GM21529 (cell line): ENCODE measurements around the gene ZSWIM4.
"Not testable (repeated sequence)": the region's sequence is repeated elsewhere in the genome, so short reads cannot be mapped to it uniquely, and the experiment has no call there.

Experiments
- ATAC-seq: cut with Tn5 transposase; IDR thresholded peaks from one replicate; pipeline ENCODE4 v1.9.1; 2021; ENCODE audit not compliant: unreplicated experiment

The ZSWIM4 gene

GRCh38 chr19:13847407-13848339 lies 52.4 kb downstream of the ZSWIM4 start:
- no peak for ATAC-seq

DNA sequence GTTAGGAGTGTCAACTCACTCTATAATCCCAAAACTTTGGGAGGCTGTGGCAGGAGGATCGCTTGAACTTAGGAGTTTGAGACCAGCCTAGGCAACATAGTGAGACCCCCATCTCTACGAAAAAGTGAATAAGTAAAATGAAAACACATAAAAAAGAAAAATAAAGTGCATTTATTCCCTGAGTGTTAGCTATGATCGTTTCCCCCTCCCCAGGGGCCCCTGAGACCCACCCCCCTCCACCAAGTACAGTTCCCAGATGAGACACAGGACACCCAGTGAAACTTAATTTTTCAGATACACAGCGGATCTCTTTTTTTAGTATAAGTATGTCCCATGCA lies 53.1 kb downstream of the ZSWIM4 start:
- no peak for ATAC-seq

- ATAC-seq, result no peak
These were observed 53.8 kb downstream of the ZSWIM4 start for GRCh38 chr19:13848798-13849676.

- ATAC-seq, result no peak
These were observed 55.0 kb downstream of the ZSWIM4 start for GRCh38 chr19:13849991-13850909.

- ATAC-seq, result no peak
These were observed 55.9 kb downstream of the ZSWIM4 start for GRCh38 chr19:13850910-13851733.

DNA sequence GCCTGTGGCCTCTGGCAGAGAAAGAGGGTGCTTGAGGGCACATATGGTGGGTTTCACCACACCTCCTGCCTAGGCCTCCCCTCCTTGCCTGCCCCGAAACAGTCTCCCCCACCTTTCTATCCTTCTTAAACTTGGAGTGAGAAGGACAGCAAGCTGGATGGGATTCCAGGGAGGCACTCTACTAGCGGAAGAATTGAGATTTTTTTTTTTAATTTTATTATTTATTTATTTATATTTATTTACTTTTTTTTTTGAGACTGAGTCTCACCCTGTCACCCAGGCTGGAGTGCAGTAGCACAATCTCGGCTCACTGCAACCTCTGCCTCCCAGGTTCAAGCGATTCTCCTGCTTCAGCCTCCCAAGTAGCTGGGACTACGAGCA lies 56.5 kb downstream of the ZSWIM4 start:
- ATAC-seq, result not testable (repeated sequence)

- not testable (repeated sequence) for ATAC-seq
These were observed 57.0 kb downstream of the ZSWIM4 start for GRCh38 chr19:13852171-13852707.

GRCh38 chr19:13856497-13856896 lies 61.3 kb downstream of the ZSWIM4 start:
- ATAC-seq, result no peak

- no peak for ATAC-seq
These were observed 64.2 kb downstream of the ZSWIM4 start for GRCh38 chr19:13859361-13859880.

DNA sequence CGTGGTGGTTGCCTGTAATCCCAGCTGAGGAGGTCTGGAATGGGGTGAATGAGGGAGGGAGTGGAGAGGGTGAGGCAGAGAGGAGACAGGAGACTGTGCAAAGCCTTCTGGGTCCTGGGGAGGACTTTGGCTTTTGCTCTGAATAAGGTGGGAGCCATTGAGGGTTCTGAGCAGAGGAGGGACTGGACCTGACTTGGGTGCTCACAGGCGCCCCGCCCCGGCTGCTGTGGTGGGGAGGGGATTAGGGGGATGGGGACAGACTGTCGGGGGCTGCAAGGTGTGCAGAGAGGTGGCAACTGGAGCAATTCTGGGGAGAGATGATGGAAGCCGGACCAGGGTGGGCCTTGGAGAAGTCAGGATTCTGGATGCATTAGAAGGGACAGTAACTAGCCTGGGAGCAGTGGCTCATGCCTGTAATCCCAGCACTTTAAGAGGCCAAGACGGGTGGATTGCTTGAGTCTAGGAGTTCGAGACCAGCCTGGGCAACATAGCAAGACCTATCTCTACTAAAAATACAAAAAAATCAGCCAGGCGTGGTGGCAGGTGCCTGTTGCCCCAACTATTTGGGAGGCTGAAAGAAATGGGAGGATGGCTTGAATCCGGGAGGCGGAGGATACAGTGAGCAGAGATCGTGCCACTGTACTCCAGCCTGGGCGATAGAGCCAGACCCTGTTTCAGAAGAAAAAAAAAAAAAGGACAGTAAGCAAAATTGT lies 65.6 kb downstream of the ZSWIM4 start:
- ATAC-seq, result no peak

DNA sequence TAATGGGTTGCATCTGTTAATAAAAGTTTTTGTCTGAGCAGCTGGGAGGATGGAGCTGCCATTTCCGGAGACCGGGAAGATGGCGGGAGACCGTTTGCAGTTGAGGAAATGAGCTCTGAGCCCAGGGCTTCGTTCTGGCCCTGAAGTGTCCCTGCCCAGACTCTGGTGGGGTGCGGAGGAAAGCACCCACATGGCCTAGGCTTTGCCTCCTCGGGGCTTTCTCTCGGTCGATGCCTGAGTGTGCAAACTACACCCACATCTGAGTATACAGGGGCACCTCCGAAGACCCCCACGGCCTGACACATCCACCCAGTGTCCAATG lies 66.1 kb downstream of the ZSWIM4 start:
- peak; percentile 32 for ATAC-seq

DNA sequence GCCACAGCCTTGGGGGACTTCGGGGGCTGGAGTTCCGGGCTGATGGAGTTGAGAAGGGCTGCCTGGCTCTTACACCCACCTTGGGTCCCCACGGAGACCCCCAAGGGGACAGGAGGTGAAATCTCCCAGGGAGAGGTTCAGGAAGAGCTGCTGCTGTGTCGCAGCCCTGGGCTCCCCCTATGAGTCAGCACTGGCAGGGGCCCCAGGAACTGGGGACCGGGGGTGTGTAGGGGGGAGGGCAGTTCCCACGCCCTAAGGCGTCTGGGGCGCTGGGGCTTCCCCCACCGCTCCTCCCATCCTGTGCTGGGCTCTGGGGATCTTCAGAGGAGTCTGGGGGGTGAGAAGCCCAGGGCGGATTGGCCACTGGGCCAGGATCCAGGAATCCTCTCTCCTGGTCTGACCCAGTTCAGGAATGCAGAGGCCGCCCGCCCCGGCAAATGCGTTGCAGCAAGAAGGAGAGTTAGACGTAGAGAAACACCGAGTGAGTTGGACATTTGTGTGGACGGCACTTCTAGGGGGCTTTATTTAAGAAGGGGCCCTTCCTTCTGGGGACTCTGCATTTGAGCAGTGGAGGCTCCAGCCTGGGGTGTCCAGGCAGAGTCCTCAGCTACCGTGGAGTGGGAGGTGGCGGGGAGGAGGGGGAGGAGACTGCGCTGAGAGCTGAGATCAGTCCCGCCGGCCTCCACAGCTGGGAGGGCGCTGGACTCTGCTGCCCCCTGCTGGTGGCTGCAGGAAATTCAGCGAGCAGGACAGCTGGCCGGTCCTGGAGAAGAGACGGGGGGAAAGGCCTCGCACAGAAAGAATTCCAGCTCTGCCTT lies 66.7 kb downstream of the ZSWIM4 start:
- ATAC-seq, result peak; percentile 76

- no peak for ATAC-seq
These were observed 68.9 kb downstream of the ZSWIM4 start for GRCh38 chr19:13864046-13864666.

- no peak for ATAC-seq
These were observed 69.7 kb downstream of the ZSWIM4 start for GRCh38 chr19:13864667-13865570.

GRCh38 chr19:13865571-13866462 lies 70.6 kb downstream of the ZSWIM4 start:
- ATAC-seq, result no peak
